NCI-H345 treated with DMSO at 0.1 percent for 48 hours (cell line): ENCODE measurements around the gene TNNT3.
A peak's percentile ranks its signal among the peaks of the same experiment; 100 is the strongest.
"Not testable (repeated sequence)": the region's sequence is repeated elsewhere in the genome, so short reads cannot be mapped to it uniquely, and the experiment has no call there.

Experiments used
- DNase-seq: peaks from one replicate; lab custom pipeline; 2025; ENCODE audit not compliant: unreplicated experiment; lab: John Stamatoyannopoulos, UW

Gene TNNT3

GRCh38 chr11:1880746-1881441 is 38.6 kb upstream of the TNNT3 start:
- no peak for DNase-seq

GRCh38 chr11:1881442-1882264 is 37.9 kb upstream of the TNNT3 start:
- no peak for DNase-seq

- DNase-seq: peak; percentile 52
Observed at GRCh38 chr11:1882265-1883238, 37.0 kb upstream of the TNNT3 start.

GRCh38 chr11:1883346-1884302 is 35.9 kb upstream of the TNNT3 start:
- no peak for DNase-seq

DNA sequence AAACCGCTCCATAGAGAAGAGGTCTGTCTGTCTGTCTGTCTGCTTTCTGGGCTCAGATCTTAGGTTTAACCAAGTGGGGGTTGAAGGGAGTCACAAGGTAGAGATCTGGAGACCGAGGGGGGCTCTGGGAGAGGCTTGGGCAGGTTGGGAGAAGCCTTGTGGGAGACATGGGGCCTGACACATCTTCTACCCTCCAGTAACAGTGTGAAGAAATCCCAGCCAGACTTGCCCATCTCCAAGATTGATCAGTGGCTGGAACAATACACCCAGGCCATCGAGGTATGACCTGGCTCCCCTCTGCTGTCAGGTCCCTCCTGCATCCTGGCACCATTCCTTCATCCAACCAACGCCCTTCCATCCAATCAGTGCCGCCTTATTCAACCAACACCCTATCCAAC is 35.2 kb upstream of the TNNT3 start:
- DNase-seq: no peak

GRCh38 chr11:1886551-1886950 is 33.0 kb upstream of the TNNT3 start:
- DNase-seq: not testable (repeated sequence)

DNA sequence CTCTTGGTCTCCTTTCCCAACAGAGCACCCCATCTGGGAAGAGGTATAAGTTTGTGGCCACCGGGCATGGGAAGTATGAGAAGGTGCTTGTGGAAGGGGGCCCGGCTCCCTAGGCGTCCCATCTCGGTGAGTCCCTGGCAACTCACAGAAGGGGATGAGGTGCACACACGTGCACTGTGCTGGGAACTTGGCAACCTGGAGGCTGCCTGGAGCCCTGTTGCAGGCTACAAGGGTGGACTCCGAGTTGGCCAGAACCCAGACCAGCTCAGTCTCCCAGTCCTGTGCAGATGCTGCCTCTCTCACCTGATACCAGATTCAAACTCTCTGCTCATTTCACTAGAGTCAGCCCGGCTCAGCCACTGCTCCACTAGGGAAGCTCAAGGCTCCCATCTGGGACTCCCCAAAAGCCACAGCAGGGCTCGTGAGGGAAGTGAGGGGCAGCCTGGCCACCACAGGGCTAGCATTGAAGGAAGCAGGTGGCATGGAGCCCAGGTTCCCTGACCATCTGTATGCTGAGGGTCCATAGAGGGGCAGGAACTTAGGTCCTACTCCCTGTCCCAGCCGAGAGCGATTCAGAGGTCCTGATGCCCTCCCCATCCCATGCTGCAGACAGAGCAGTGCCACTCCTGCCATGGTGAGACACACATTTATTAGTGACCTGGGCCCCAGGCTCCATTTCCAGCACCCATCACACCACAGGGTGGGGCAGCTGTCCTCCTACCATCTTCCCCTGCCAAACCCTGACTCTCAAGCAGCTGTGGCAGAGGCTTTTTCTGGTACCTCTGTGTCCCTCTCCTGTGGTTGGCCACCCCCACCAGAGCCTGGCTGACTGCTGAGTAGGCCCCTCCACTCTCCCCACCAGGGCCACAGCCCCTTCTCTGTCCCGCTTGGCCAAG is 31.8 kb upstream of the TNNT3 start:
- DNase-seq: no peak

GRCh38 chr11:1888347-1888753 is 31.2 kb upstream of the TNNT3 start:
- no peak for DNase-seq

DNA sequence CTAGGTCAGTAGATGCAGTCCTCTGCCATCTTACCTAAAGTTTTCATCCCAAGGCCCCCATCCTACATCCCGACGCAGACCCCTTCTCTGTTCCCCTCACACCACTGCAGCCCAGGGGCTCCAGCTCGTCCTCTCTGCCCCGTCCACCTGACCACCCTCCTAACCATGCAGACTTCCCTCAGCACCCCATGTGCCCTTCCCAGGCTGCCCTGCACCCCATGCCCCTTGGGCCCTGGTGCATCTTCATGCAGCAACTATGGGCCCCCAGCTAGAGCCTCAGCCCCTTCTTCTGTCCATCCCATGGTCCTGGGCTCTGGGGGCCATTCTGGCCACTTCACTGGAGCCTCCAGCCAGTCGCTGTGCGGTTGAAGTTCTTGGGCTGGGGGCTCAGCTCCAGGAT is 30.7 kb upstream of the TNNT3 start:
- DNase-seq: no peak

- no peak for DNase-seq
Observed at GRCh38 chr11:1889224-1889930, 30.1 kb upstream of the TNNT3 start.

DNA sequence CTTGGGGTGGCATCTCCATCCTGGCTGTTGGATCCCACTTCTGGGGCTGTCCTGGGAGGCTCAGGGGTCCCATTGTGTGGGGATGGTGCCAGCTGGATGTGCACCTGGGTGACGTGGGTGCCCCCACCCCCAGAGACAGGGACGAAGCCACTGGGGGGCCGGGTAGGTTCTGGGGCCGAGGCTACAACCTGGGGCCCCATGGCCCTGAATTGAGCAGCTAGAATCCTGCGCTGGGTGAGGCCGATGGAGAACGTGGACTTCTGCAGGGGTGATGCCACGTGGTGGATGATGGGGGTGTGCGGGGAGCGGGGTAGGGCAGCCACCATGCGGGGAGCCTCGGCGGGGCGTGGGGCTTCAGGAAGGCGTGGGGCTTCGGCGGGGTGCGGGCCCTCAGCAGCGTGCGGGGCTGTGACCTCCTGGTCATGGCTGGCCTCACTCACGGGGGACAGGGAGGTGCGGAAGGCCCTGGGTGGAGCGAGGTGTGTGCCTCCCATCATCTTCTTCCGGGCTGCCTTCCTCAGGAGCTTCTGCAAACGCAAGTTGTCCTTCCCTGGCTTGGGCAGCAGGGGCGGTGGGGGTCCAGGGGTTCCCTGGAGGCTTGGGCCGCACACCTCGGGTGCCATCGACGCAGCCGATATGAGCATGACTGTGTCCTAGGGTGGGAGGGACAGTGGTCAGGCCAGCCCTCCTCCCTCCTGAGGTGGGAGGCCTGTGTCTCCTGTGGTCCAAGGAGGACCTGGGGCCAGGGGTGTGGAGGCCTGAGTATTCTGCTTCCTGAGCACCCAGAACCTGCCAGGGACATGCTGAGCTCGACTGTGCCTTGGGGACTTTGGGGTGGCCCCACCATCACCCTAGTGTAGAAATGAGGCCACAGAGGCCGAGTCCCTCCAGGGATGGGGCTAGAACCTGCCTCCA is 29.3 kb upstream of the TNNT3 start:
- no peak for DNase-seq

DNA sequence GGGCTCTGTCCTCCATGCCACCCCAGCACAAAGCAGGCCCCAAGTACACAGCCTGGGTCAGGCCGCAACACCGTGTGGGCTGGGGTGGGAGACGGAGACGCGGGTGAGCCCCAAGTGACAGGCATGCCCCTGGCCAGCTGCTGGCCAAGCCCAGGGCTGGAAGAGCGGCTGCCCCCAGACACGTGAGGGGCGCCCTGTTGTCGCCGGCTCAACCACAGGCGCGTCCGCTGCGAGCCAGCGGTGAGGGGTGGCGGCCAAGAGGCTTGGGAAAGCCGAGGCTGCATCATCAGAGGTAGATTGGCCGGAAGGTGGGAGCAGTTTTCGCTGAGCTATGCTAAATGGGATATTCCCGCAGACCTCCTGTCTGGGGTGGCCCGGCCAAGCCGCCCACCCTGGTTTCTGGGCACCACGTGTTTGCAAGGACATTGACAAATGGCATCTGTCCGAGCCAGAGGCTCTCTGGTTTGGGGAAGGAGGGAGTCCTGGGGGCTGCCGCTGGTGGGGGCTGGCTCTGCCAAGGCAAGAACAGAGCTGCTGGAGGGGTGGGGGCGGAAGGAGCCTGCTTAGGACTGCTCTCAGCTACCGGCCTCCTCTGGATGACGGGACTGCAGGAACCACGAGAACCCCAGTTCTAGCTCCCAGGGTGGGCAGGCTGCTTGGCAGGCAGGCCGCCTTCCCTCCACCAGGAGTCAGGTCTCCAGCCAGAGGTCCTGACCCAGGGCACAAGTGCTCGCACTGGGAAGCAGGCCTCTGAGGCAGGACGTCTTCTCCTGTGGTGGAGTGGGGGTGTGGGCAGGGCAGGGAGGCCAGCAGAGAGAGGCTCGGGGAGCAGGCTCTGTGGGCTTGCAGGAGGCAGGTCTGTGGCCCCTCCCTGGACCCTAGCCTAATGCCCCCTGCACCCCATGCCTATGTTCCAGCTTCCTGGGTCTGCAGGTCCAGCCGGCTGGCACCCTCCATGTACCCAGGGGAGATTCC is 28.4 kb upstream of the TNNT3 start:
- no peak for DNase-seq

- DNase-seq: no peak
Observed at GRCh38 chr11:1891831-1892115, 27.7 kb upstream of the TNNT3 start, which contains the start of gene PRR33. PRR33 (minus strand) TSS chr11:1891895; CDS start chr11:1890584, 1,311 bp downstream.

- DNase-seq: no peak
Observed at GRCh38 chr11:1892116-1892515, 27.4 kb upstream of the TNNT3 start.

DNA sequence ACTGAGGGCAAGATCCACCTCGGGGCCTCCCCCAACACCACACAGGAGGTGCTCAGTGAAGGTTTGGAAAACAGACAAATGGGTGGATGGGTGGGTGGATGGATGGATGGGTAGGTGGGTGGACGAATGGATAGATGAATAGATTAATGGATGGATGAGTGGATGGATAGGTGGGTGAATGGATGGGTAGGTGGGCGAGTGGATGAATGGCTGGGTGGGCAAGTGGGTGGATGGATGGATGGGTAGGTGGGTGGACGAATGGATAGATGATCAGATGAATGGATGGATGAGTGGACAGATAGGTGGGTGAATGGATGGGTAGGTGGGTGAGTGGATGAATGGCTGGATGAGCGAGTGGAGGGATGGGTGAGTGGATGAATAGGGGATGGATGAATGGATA is 26.9 kb upstream of the TNNT3 start:
- DNase-seq: no peak

DNA sequence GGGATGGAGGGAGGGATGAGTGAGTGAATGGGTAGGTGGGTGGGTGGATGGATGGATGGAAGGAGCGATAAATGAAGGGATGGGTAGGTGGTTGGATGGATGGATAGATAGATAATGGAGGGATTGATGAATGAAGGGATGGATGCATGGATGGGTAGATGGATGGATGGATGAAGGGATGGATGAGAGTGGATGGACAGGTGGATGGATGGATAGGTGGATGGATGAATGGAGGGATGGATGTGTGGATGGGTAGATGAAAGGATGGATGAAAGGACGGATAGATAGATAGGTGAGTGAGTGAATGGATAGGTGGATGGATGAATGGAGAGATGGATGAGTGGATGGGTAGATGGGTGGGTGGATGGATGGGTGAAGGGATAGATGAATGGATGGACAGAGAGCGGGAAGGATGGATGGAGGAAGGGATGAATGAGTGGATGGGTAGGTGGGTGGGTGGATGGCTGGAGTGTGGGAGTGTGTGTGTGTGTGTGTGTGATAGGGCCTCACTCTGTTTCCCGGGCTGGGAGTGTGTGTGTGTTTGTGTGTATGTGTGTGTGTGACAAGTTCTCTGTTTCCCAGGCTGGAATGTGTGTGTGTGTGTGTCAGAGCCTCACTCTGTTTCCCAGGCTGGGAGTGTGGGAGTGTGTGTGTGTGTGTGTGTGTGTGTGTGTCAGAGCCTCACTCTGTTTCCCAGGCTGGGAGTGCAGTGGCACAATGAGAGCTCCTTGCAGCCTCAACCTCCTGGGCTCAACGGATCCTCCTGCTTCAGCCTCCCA is 25.7 kb upstream of the TNNT3 start:
- no peak for DNase-seq
